ENCODE measurements around the gene TIMM21.

The TIMM21 gene

GRCh38 chr18:74191577-74191976 is 43.3 kb downstream of the TIMM21 start:
- no peak for DNase-seq (ENCODE audit: low read depth)

GRCh38 chr18:74194691-74195090 is 46.4 kb downstream of the TIMM21 start:
- DNase-seq (ENCODE audit: low read depth), result no peak

GRCh38 chr18:74196220-74197119 is 48.1 kb downstream of the TIMM21 start:
- DNase-seq (ENCODE audit: low read depth), result peak; percentile 13

- DNase-seq (ENCODE audit: low read depth), result no peak
Measured at GRCh38 chr18:74197705-74198341, 49.5 kb downstream of the TIMM21 start.

GRCh38 chr18:74198453-74198852 is 50.1 kb downstream of the TIMM21 start:
- DNase-seq (ENCODE audit: low read depth), result no peak

GRCh38 chr18:74200780-74201179 is 52.5 kb downstream of the TIMM21 start:
- DNase-seq (ENCODE audit: low read depth), result no peak

GRCh38 chr18:74203811-74204210 is 55.5 kb downstream of the TIMM21 start:
- DNase-seq (ENCODE audit: low read depth), result no peak

- no peak for DNase-seq (ENCODE audit: low read depth)
Measured at GRCh38 chr18:74204526-74205152, 56.3 kb downstream of the TIMM21 start.
